ENCODE measurements around the gene MBTPS1. TPM values are rescaled to one million over a fixed set of nuclear protein-coding genes. Genes with fewer than 3 reads are reported as not detected.

The MBTPS1 gene
- total and polyA plus RNA-seq, 3 donors from 2014 or later: 59.0 to 122 (median 104) TPM

DNA sequence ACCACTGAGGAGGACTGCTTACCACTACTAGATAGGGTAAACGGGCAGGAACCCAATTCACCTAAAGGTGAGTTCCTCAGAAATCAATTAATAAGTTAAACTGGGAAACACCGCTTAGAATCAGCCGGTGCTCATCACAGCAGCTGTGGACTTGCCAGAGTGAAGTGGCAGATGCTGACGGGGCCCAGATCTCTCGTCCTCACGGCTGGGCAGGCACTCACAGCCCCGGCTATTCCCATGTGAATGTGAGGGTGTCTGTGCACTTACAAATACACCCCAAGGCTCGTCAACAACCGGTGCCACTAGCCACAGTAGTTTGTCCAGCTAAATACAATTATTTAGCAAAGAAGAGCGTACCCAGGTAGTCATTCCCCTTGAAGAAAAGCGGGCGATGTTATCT is 29.7 kb downstream of the MBTPS1 start:
- no peak for DNase-seq
- intact Hi-C loops (cut with DNase I; ENCODE audit: low total_unique reads): loop anchor here (2.0 kb wide), 1 partner anchor 30 kb away; the partner anchor contains the start of gene MBTPS1
- WGBS, 2 donors: 81 to 82% methylated on average over 12 of the region's 12 CpGs
- Histone ChIP-seq H3K27ac (peak overlapping the region in 1 of 2 donors; percentile 64), H3K27me3 (no peaks in the 10 kb centered on the region), H3K4me1 (peaks cover 21% of the 10 kb centered on the region), H3K9me3 (no peaks in the 10 kb centered on the region), H3K36me3 (ENCODE audit: low read depth, missing control alignments) (no peaks in the 10 kb centered on the region), H3K4me3 (no peak overlapping the region)
- TF ChIP-seq POLR2A (IDR thresholded peaks at IDR 0.05): no peak
- TF ChIP-seq, protein P1, sequence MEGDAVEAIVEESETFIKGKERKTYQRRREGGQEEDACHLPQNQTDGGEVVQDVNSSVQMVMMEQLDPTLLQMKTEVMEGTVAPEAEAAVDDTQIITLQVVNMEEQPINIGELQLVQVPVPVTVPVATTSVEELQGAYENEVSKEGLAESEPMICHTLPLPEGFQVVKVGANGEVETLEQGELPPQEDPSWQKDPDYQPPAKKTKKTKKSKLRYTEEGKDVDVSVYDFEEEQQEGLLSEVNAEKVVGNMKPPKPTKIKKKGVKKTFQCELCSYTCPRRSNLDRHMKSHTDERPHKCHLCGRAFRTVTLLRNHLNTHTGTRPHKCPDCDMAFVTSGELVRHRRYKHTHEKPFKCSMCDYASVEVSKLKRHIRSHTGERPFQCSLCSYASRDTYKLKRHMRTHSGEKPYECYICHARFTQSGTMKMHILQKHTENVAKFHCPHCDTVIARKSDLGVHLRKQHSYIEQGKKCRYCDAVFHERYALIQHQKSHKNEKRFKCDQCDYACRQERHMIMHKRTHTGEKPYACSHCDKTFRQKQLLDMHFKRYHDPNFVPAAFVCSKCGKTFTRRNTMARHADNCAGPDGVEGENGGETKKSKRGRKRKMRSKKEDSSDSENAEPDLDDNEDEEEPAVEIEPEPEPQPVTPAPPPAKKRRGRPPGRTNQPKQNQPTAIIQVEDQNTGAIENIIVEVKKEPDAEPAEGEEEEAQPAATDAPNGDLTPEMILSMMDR (IDR thresholded peaks at IDR 0.05): no peak

DNA sequence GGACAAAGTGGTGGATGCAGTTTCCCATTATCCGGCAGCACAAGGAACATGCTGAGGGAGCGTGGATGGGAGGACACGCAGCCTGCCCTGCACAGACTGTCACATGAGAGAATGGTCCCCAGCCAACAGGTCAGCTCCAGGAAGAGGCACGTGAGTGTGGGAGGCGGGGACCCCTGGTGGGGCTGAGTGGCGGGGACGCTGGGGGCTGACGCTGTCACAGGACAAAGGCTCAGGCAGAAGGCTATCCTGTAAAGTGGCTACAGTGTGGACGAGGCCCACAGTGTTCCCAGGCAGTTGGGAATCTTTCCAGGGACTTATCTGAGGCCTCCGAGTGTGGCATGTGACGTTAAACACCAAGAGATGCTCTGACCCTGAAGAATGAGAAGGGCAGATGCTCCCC is 30.4 kb downstream of the MBTPS1 start:
- no peaks in the 10 kb centered on the region for H3K27me3 ChIP-seq
- peak overlapping the region; percentile 3 to 25 for H3K27ac ChIP-seq
- TF ChIP-seq POLR2A (IDR thresholded peaks at IDR 0.05): no peak
- TF ChIP-seq, protein P1 (IDR thresholded peaks at IDR 0.05): no peak
- WGBS, 2 donors: 44 to 69% methylated on average over 11 of the region's 11 CpGs
- peaks cover 28% of the 10 kb centered on the region for H3K4me1 ChIP-seq
- H3K9me3 ChIP-seq: no peaks in the 10 kb centered on the region
- no peak overlapping the region for H3K4me3 ChIP-seq
- intact Hi-C loops (cut with DNase I; ENCODE audit: low total_unique reads): loop anchor here (2.0 kb wide), 1 partner anchor 30 kb away; the partner anchor contains the start of gene MBTPS1
- H3K36me3 ChIP-seq (ENCODE audit: low read depth, missing control alignments): no peaks in the 10 kb centered on the region
- peak; percentile 84 for DNase-seq

- Histone ChIP-seq H3K27me3 (no peaks in the 10 kb centered on the region), H3K27ac (peak overlapping the region in 1 of 2 donors; percentile 3), H3K9me3 (no peaks in the 10 kb centered on the region), H3K4me3 (no peak overlapping the region), H3K4me1 (peaks cover 33% of the 10 kb centered on the region), H3K36me3 (ENCODE audit: low read depth, missing control alignments) (no peaks in the 10 kb centered on the region)
- TF ChIP-seq, protein P1 (IDR thresholded peaks at IDR 0.05): no peak
- no peak for TF ChIP-seq POLR2A (IDR thresholded peaks at IDR 0.05)
- no peak for DNase-seq
- WGBS, 2 donors: 32 to 43% methylated on average over 6 of the region's 6 CpGs
- intact Hi-C loops (cut with DNase I; ENCODE audit: low total_unique reads): loop anchor here (2.0 kb wide), 1 partner anchor 31 kb away; the partner anchor contains the start of gene MBTPS1
Measured at GRCh38 chr16:84085773-84086172, 31.0 kb downstream of the MBTPS1 start.

- WGBS, 2 donors: 74 to 78% methylated on average over 8 of the region's 8 CpGs
- Histone ChIP-seq H3K4me3 (no peak overlapping the region), H3K27ac (peak overlapping the region in 1 of 2 donors; percentile 3), H3K27me3 (no peaks in the 10 kb centered on the region), H3K9me3 (no peaks in the 10 kb centered on the region), H3K36me3 (ENCODE audit: low read depth, missing control alignments) (no peaks in the 10 kb centered on the region), H3K4me1 (peaks cover 36% of the 10 kb centered on the region)
- DNase-seq: no peak
- intact Hi-C loops (cut with DNase I; ENCODE audit: low total_unique reads): no loop called here
- TF ChIP-seq, protein P1 (IDR thresholded peaks at IDR 0.05): no peak
- no peak for TF ChIP-seq POLR2A (IDR thresholded peaks at IDR 0.05)
Measured at GRCh38 chr16:84085271-84085667, 31.5 kb downstream of the MBTPS1 start.
